HG02571 (cell line): Measurements from ENCODE around the gene PROC.
A peak's percentile ranks its signal among the peaks of the same experiment; 100 is the strongest.
"Not testable (repeated sequence)": the region's sequence is repeated elsewhere in the genome, so short reads cannot be mapped to it uniquely, and the experiment has no call there.

Experiments
- ATAC-seq: cut with Tn5 transposase; IDR thresholded peaks from one replicate; pipeline ENCODE4 v1.9.1; 2021; ENCODE audit warnings: mild to moderate bottlenecking, moderate library complexity; ENCODE audit not compliant: unreplicated experiment

The PROC gene

DNA sequence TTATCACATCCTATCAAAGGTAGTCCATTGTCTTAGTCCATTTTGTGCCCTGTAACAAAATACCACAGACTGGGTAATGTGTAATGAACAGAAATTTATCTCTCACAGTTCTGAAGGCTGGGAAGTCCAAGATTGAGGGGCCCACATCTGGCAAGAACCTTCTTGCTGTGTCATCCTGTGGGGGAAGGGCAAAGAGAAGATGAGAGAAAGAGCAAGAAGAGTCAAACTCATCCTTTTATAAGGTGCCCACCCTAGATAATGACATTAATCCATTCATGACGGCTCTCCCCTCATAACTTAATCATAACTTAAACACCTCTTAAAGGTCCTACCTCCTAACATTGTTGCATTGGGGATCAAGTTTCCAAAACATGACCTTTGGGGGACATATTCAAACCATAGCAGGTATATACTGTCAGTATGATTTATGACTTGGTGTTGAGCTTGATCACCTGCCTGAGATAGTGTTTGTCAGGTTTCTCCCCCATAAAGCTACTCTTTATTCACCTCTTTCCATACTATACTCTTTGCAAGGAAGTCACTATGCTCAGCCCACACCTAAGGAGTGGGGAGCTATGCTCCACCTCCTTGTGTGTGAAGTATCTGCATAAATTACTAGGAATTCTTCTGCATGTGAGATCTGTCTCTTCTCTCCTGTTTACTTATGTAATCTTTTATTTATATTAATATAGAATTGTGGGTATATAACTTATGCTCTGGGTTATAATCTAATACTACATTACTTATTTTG is 25.2 kb upstream of the PROC start:
- ATAC-seq, result no peak

DNA sequence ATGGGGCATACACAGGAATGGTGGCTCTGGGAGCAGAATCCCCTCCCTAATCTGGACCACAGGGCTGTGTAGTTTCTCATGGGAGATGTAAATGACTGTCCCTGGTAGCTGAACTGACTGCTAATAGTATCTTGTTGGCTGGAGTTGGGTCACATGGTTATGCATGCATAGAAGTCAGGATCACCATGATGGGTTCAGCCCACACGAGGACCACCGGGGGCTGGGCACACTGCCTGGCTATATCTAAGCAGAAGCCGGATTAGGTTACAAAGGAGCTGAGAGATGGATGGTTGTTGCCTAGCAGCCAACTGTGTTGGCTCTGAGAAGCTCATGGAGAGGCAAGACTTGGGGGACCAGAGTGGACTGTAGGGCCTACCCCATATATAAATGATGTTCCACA is 23.7 kb upstream of the PROC start:
- ATAC-seq, result no peak

DNA sequence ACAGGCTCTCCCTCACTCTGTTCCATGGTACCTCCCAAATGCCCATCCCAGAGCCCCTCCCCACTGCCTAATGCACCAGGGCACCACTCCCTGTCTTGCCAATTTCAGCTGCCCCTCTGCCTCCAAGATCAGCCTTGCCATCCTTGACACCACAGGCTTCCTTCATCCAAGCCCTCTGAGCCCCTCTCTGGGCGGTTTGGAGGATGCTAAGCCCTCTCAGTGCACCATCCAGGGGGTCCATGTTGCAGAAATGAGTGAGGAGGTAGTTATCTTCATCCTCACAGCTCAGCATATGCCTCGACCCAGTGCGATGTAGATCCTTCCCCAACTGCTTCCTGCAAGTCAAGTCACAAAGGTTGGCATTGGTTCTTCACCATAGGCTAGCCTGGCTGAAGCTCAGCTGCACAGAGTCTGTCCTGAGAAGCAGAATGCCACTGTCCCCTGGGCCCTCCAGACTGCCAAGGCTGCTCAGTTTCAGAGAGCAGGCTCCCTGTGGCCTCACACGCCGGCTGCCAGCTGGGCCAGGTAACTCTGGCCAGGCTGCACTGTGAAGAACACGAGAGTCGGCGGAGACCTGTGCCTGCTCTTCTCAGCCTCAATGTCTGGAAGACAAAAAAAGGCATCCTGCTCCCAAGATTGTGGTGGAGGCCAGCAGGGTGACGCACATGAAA is 20.5 kb upstream of the PROC start:
- ATAC-seq, result no peak

DNA sequence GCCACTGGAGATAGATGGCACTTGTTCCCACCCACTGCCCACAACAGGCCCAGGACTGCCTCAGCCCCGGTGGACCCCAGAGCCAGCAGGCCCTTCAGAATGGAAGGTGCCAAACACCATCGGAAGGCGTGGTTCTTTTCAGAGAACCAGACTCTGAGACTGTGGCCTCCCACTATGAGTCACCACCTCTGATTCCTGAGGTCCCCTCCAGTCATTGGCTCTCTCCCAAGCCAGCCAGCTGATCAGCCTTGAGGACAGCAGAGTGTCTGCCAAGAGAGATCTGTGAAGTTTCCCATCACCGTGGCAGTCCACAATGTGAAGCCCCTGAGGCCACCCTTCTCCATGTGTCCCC is 20.0 kb upstream of the PROC start:
- ATAC-seq, result peak; percentile 92

DNA sequence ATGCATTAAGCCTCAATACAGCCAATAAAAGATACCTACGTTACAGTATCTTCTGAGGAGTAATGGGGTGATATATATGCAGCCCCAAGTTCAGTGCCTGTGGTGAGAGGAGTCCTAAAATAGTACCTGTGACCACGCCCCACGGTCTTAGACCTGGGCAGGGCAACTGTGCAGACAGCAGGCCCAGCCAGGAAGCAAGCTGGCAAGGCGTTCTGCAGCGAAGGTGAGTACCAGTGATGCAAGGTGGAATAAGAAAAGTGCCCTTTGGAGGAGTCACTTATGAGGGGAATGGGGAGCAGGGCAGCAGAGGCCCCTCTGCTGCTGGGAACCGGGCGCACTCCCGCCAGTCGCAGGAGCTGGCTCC is 17.7 kb upstream of the PROC start:
- ATAC-seq, result no peak

DNA sequence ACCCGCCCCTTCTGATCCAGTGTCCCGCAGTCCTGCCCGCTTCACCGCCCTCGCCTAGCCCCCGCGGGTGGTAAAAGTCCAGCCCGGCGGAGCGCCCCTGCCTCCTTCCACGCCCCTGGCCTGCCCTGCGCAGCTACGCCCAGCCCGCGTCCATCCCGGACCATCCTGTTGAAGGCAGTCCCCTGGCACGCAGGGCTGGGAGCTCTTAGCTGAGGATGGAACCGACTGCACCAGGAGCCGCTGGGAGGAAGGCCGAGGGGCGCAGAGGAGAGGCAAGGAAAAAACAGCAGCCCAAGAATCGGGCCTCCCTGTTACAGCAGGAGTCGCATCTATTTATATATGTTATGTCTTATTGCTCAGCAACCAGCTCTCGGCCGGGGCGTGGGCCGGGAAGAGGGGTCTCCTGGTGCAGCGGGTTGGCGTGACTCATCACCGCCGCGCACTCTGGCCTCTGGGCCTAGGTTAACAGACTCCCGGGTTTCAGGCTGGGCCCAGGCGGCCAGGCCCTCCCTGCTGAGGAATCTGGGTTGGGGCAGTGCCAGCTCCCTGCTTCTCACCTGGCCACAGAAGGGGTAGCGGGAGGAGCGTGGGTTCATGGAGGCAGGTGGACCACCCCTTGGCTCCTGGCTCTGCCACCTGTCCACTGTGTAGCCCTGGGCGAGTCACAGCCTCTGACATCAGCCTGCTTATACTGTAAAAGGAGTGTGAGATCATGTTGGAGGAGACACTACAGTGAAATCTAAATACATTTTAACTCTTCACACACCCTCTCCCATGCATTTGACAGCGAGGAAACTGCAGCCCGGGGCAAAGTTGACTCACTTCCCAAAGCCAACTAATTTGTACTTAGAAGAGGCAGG is 17.1 kb upstream of the PROC start:
- ATAC-seq, result no peak

DNA sequence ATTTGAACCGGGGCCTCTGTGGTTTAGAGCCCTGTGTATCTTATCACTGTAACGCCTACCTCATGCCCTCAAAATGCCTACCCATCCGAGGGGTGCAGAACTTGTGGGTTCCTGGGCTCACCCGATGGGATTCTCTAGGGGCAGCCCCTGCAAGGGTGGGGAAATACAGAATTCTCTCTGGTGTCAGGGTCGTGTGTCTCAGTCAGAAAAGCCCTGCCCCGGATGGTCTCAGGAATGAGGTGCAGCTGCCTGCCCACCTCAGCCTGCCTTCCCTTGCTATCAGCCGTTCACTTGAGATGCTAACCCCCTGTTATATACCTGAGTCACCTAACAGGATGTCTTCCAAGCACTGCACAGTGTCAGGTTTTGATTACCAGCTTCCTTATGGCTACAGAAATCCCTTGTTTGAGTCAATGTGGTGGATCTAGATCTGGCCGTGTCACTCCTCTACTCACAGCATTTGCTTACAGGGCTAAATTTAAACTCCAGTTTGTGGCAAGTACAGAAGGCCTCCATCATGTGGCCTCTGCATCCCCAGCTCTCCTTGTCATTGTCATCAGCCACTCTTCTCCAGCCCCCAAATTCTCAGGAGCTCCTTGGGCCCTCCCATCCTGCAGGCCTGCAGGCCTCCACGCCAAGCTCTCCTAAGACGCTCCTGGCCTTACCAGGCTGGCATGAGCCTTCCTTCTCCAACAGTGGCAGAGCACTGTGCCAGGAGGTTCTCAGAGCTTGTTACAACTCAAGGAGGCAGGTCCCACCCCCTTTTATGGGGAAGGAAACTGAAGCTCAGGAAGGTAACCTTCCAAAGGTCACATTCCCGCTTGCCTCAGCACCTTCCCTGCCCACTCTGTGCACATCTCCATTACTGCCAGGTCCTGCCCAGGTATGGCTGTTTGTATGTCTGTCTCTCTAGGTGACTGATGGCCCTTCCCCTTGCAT is 16.2 kb upstream of the PROC start:
- ATAC-seq, result no peak

DNA sequence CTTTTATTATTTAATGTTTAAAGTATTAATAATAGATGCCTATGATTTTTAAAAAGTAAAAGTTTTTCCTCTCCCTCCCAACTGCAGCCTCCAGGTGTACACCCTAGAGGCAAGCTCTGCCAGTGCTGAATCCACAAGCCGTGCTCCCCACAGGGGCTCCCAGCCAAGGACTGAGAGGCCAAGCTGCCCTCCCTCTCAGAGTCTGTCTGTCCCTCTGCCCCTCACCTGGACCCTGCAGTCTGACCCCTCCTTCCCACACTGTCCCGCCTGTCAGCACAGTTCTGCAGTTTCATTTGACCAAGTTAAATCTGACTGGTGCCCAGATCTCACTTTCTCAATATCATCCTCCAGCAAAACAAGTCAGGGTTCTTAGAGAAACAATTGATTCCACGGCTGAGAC is 14.8 kb upstream of the PROC start:
- no peak for ATAC-seq

DNA sequence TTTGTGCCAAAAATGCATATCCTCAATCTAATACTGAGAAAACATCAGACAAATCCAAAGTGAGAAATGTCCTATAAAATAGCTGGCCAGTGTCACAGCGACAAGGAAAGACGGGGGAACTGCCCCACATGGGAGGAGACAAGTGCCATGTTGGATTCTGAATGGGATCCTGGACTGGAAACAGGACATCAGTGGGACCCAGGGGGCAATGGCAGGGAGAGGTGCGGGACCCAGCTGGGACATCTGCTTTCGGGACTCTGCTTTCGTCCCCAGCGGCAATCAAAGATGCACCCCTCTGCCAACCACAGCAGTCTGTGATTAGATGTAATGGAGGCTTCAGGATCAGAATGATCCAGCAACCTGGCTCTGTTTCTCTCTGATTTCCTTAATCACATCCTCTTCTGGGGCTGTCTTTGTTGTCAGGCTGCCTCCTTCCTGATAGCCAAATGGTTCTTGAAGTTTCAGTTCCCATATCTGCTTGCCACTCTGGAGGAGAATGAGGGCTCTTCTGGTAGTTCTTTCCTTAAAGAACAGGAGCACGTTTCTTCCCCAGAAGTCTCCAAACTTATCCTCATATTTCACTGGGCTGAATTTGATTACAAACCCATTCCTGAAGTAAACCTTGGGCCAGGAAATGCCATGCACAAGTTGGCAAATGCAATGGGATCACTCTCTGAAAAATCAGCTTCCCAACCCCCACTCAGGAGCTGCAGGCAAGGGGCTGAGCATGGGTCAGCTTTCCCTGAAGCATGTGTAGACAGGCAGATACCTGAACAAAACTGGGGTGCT is 13.6 kb upstream of the PROC start:
- ATAC-seq, result no peak

DNA sequence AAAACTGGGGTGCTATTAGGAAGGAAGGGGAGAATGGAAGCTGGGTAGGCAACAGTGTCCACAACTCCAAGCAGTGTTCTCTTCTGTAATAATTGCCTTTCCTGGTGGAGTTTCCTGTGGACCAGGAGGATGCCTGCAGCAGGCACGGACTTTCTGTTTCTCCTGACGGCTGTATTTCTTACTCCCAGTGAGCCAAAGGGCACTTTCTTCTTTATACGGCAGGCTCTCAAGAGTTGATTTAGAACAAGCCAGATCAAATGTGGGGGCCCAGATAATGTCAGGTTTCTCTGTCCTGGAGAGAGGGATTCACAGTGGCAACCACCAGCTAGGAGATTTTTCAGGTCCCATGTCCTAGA is 13.0 kb upstream of the PROC start:
- ATAC-seq, result no peak

DNA sequence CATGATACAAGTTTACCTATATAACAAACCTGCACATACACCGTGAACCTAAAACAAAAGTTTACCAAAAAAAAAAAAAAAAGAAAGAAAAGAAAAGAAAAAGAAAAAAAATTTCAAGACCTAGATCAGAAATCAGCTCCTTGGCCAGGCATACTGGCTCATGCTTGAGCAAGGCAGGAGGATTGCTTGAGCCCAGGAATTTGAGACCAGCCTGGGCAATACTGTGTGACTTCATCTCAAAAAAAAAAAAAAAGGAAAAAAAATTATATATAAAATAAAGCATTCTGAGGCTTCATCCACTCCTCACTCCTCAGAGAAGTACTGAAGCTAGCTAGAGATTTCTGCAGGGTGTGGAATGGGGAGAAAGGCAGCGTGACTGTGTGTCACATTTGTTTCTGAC is 11.8 kb upstream of the PROC start:
- ATAC-seq, result no peak

DNA sequence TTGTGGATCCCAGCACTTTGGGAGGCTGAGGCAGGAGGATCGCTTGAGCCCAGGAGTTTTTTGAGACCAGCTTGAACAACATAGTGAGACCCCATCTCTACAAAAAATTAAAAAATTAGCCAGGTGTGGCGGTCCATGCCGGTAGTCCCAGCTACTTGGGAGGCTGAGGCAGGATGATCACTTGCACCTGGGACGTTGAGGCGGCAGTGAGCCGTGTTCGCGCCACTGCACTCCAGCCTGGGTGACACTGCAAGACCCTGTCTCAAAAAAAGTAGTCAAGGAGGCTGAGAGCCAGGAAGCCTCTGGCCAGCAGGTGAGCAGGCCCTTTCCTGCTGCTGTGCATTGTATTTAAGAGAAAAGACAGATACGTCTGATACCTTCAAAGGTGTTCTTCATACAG is 11.1 kb upstream of the PROC start:
- no peak for ATAC-seq

DNA sequence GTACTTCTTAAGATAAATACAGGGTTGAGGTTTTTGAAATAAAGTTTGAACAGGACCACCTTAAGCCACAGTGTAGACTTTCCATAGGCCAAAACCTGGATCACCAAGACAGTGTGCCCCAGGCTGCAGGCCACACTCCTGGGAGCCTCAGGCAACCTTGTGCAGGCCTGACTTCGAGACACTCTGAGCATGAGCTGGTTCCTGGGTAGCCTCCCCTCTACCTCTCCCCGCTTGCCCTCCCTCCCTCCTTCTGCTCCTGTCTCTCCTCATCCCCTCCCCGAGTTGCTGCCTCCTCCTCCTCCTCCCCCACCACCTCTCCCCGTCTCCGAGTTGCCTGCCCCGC is 10.6 kb upstream of the PROC start:
- ATAC-seq, result peak; percentile 7

DNA sequence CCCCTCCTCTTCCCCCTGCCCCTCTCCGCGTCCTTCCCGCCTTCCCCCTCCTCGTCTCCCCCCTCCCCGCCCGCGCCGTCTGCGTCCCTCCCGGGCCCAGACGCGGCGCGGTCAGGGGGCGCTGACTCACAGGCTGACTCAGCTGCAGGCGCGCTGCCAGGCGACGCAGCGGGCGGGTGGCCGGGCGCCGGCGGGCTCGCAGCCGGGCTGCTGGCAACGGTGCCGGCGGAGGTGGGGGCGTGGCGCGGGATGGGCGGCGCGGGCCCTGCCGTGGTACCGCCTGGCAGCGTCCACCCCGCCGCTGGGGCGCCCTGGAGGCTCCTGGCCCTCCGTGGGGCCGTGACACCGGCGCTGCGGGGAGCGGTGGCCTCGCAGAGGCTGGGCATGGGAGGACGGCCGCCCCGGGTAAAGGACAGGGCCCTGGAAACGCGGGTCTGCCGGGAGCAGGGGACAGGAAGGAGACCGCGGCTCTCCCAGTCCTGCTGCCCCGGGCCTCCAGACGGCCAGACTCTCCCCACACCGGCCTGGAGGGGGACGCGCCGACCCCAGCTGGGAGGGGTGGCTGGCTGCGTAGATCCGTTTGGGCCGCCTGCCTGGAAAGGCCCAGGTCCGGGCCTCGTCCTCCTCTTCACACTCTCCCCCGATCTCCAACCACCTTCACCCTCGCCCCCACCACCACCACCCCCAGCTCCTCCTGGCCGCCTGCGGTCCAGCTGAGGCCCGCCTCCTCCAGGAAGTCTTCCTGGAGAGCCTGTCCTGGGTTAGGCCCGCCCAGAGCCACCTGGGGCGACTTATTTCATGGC is 10.0 kb upstream of the PROC start:
- ATAC-seq, result peak; percentile 75

DNA sequence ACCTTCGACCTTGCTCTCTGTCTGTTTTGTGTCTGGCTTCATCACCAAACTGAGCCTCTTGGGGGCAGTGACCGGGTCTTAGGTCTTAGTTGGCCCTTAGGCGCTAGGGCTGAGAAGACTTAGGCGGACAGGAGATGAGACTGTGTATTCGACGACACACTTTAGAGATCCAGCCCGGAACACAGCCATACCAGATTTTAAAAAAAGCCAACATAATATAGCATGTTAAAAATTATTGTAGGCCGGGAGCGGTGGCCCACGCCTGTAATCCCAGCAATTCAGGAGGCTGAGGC is 9.5 kb upstream of the PROC start:
- no peak for ATAC-seq

DNA sequence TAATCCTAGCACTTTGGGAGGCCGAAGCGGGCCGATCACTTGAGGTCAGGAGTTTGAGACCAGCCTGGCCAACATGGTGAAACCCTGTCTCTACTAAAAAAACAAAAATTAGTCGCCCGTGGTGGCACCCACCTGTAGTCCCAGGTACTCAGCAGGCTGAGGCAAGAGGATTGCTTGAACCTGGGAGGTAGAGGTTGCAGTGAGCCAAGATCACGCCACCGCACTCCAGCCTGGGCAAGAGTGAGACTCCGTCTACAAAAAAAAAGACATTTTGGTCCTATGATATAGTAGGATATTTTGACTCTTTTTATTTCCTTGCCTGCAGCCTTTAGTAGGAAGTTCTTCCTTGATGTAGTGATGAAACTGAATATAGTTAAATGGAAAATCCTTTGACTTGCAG is 8.5 kb upstream of the PROC start:
- not testable (repeated sequence) for ATAC-seq

DNA sequence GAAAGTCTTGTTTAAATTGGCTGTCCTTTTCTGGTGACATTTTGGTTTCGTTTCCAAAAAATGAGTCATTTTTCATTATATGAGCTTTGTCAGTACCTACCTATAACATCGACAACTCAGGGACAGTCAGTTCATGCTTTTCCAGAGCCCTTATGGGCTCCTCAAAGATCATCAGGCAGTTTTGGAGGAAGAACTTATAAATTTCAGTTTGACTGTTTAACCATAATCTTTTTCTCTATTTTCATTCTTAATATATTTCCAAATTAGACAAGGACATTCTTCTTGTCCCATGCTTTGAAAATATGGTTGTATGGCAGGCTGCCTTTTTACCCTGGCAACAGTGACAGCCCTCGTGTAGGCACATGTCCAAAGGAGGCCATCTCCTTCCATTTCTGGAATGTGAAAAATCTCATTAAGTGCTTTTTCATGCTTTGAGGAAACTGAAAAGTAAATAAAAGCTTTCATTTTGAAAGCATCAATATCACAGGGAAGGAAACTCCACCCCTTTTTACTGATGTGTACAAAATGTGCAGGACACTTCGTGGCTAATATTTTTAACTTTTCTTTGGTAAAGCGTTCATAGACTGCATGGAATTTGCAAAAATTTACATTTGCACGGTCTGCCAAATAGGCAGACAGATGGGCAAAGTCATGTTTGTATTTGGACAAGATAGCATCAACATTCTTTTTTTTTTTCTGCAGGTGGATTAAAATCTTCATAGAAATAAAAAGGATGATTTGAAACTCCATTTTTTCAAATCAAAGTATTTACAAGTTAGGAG is 7.2 kb upstream of the PROC start:
- ATAC-seq, result no peak

DNA sequence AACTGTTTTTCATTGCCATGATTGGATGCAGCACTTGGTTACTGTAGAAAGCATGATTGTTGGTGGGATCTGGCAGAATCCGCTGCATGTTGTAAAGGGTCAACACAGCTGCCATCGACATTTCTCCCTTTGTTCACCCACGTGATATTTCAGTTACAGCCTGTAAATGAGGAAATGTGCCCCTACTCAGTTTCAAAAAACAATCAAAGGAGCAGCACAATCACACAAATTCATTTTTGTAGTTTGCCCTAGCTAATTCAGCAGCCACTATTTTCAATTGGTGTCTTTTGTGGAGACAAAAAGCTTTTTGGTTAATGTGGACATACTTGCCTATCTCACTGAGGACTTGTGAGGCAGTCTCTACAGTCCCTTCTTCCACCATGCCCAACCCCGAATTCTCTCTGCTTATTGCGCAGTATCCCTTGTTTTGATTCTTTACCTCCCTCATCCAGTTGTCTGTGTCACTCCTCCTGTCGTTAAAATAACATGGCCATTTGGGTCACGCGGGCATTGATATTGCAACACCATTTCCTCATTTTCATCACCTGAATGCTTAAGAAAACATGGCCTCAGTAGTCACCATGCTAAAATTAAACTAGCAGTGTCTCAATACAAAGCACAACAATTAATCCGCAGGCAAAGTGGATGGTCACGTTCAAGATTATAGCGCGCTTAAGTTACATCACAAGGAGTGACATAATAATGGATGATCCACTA is 6.4 kb upstream of the PROC start:
- no peak for ATAC-seq
